HTERT RPE-1 (cell line): ENCODE measurements around the gene SLC25A44.

Experiments used
- in situ Hi-C: fragments of 300-500 bp; cut with MboI; formaldehyde crosslinking; loops from 4 replicates; pipeline ENCODE4 v1.14.3; 2020; ENCODE audit warnings: low sequenced_read_pairs

Gene SLC25A44

GRCh38 chr1:156193488-156194299 lies at the start of gene SLC25A44:
TSS of gene SLC25A44 (plus strand) at chr1:156194104. CDS start at chr1:156199848, 5,744 bp downstream.
- in situ Hi-C loops = no loop called here

- in situ Hi-C loops = no loop called here
These were observed 49.2 kb upstream of the SLC25A44 start for GRCh38 chr1:156144742-156145141.

GRCh38 chr1:156145650-156146019 lies 48.3 kb upstream of the SLC25A44 start:
- in situ Hi-C loops = no loop called here

- in situ Hi-C loops = no loop called here
These were observed 47.7 kb upstream of the SLC25A44 start for GRCh38 chr1:156146020-156146768.

- in situ Hi-C loops = no loop called here
These were observed 47.0 kb upstream of the SLC25A44 start for GRCh38 chr1:156146769-156147405.

GRCh38 chr1:156148216-156148615 lies 45.7 kb upstream of the SLC25A44 start:
- in situ Hi-C loops = no loop called here

- in situ Hi-C loops = no loop called here
These were observed 44.3 kb upstream of the SLC25A44 start for GRCh38 chr1:156149374-156150332.

- in situ Hi-C loops = no loop called here
These were observed 43.4 kb upstream of the SLC25A44 start for GRCh38 chr1:156150333-156151011.

- in situ Hi-C loops = no loop called here
These were observed 42.7 kb upstream of the SLC25A44 start for GRCh38 chr1:156151093-156151688.

- in situ Hi-C loops = no loop called here
These were observed 41.3 kb upstream of the SLC25A44 start for GRCh38 chr1:156152628-156153027.

GRCh38 chr1:156153362-156153761 lies 40.5 kb upstream of the SLC25A44 start, which contains the start of gene SEMA4A:
TSS of gene SEMA4A (plus strand) at chr1:156153585. CDS start at chr1:156154579, 994 bp downstream.
- in situ Hi-C loops = no loop called here

GRCh38 chr1:156154317-156154749 lies 39.6 kb upstream of the SLC25A44 start:
- in situ Hi-C loops = no loop called here

GRCh38 chr1:156155756-156156510 lies 38.0 kb upstream of the SLC25A44 start:
- in situ Hi-C loops = no loop called here

GRCh38 chr1:156157506-156157905 lies 36.4 kb upstream of the SLC25A44 start:
- in situ Hi-C loops = no loop called here

- in situ Hi-C loops = no loop called here
These were observed 35.9 kb upstream of the SLC25A44 start for GRCh38 chr1:156157966-156158365.

GRCh38 chr1:156160000-156160742 lies 33.7 kb upstream of the SLC25A44 start:
- in situ Hi-C loops = no loop called here

GRCh38 chr1:156160743-156161171 lies 33.1 kb upstream of the SLC25A44 start:
- in situ Hi-C loops = no loop called here
